Effector memory CD8-positive, alpha-beta T cell (primary cell): Measurements from ENCODE around the gene UBTD2.
"Not testable (repeated sequence)": the region's sequence is repeated elsewhere in the genome, so short reads cannot be mapped to it uniquely, and the experiment has no call there.

Source experiments
- ATAC-seq: fragments of 150-1000 bp; cut with Tn5 transposase; replicated peaks from 2 replicates; pipeline ENCODE4 v1.10.0; 2021; ENCODE audit warnings: mild to moderate bottlenecking, moderate library complexity
- DNase-seq, 3 experiments: peaks; one replicate each; pipeline ENCODE4 v3.0.0; 2021
- H3K27ac Mint-ChIP-seq, 2 donors: one replicate each; pipeline ENCODE4 v1.8.0; 2022; ENCODE audit warnings: mild to moderate bottlenecking in 2 of 2, mixed read lengths in 2 of 2, moderate library complexity in 2 of 2
- H3K27me3 Mint-ChIP-seq, 2 donors: one replicate each; pipeline ENCODE4 v1.8.0; 2022; ENCODE audit warnings: mixed read lengths in 2 of 2
- H3K36me3 Mint-ChIP-seq: one replicate; pipeline ENCODE4 v1.8.0; 2022; ENCODE audit warnings: mild to moderate bottlenecking, moderate library complexity, mixed read lengths; ENCODE audit not compliant: insufficient read depth
- H3K4me1 Mint-ChIP-seq, 2 donors: one replicate each; pipeline ENCODE4 v1.8.0; 2022; ENCODE audit warnings: low read depth in 2 of 2, mixed read lengths in 2 of 2
- H3K4me3 Mint-ChIP-seq, 2 donors: one replicate each; pipeline ENCODE4 v1.8.0; 2022; ENCODE audit warnings: mild to moderate bottlenecking in 2 of 2, mixed read lengths in 2 of 2, moderate library complexity in 2 of 2
- H3K9me3 Mint-ChIP-seq, 2 donors: one replicate each; pipeline ENCODE4 v1.8.0; 2022; ENCODE audit warnings: mixed read lengths in 2 of 2
- total RNA-seq, 9 experiments: gene quantifications; one replicate each; lab custom pipeline; 2026; lab: John Stamatoyannopoulos, UW

Gene UBTD2
- 0.67 to 21.9 (median 18.9) reads per million in 9 experiments for total RNA-seq

DNA sequence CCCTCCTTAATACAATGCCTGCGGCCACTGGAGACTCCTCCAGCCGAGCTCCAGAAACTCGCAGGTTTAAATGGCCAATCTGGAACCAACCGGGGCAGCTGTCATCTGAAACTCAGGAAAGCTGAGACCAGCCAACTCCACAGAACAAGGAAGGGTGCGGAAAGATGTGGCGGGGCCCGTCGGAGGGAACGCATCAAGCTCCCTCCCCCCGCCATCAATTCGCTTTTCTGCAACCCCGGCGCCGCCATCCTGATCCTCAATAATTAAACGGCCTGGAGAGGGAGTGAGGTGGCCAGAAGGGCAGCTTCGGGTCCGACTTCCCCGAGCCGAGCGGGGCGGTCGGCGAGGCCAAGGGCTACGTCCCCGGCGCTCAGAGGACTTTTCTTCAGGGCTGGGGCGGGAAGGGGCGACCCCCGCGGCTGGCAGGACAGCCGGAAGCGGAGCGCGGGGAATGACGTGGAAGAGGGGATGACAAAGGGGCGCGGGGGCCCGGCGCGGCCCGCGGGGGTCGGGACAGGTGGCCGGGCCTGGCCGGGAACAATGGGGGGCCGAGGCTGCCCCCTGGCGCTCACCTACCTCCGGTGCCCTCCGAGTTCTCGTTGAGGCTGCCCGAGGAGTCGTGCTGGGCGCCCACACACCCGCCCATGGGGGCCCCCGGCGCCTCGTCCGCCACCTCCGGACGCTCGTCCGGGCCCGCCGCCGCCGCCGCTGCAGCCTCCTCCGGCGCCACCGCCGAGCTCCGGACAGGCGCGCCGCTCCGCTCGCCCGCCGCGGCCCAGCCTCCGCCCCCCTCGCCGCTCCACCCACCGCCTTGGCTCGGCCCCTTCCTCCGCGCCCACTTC is at the start of gene UBTD2:
Gene UBTD2 (minus strand): TSS at position 745 of the 842 bp plus-strand sequence. CDS start 99 bp downstream, at position 646.
- DNase-seq (peak; percentile 68 to 70 (median 70)), ATAC-seq (peak; percentile 88)
- Mint-ChIP-seq H3K27ac (peak within 1 kb of the TSS; percentile 84 to 88), H3K4me3 (peak within 1 kb of the TSS; percentile 87 to 90), H3K36me3 (peaks cover 8% of the 10 kb centered on the region), H3K27me3 (no peaks in the 10 kb centered on the region), H3K4me1 (peaks cover 13 to 16% of the 10 kb centered on the region in 2 donors), H3K9me3 (no peaks in the 10 kb centered on the region)

DNA sequence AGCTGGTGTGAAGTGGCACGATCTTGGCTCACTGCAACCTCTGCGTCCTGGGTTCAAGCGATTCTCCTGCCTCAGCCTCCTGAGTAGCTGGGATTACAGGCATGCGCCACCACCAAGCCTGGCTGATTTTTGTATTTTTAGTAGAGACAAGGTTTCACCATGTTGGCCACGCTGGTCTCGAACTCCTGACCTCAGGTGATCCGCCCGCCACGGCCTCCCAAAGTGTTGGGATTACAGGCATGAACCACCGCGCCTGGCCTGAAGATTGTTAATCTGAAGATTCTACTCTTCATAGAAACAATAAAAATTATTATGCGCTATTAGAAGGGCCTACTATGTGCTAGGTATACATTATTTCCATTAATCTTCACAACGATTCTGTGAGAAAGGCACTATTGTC is 43.3 kb upstream of the UBTD2 start:
- H3K4me1 Mint-ChIP-seq, H3K9me3 Mint-ChIP-seq, H3K36me3 Mint-ChIP-seq, H3K27ac Mint-ChIP-seq, H3K4me3 Mint-ChIP-seq, ATAC-seq, DNase-seq: not testable (repeated sequence)
- H3K27me3 Mint-ChIP-seq = peaks cover 6 to 20% of the 10 kb centered on the region in 2 donors

- DNase-seq = no peak
- H3K36me3 Mint-ChIP-seq = no peaks in the 10 kb centered on the region
Observed at GRCh38 chr5:172325452-172325851, 41.9 kb upstream of the UBTD2 start.

DNA sequence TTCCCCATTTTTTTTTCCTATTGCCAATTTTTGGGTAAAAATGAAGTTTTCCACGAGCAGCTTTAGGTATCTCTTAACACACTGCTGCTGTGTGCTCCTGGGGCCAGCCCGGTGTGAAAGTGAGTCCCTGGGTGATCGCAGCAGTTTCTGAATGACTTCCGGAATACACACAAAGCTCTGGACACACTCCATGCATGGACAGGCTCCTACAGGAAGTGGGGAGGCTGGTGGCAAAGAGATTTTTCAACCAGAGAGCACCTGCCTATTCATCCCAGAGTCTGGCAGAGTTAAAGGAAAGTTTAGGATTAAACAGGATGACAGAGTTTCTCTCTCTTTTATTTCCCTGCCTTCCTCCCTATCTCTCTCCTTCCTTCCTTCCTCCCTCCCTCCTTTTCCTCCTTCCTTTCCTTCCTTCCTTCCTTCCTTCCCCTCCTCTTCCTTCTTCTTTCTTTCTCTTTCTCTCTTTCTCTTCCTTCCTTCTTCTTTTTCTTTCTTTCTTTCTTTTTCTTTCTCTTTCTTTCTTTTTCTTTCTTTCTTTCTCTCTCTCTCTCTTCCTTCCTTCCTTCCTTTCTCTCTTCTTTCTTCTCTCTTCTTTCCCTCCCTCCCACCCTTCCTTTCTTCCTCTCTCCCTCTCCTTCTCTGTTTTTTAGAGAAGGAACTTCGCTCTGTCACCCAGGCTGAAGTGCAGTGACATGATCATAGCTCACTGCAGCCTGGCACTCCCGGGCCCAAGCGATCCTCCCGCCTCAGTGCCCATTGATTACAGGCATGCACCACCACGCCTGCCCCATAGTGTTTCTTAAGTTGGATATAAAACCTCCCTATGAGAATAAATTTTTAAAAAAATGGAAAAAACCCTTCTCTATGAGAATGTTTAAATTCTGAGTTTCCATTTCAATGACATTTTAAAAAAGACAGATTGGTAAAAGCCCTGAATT is 38.7 kb upstream of the UBTD2 start:
- no peaks in the 10 kb centered on the region for H3K4me1 Mint-ChIP-seq
- DNase-seq (no peak), ATAC-seq (no peak)
- H3K9me3 Mint-ChIP-seq = no peaks in the 10 kb centered on the region
- H3K27ac Mint-ChIP-seq = no peak overlapping the region
- no peak overlapping the region for H3K4me3 Mint-ChIP-seq
- peaks cover 0 to 10% of the 10 kb centered on the region in 2 donors for H3K27me3 Mint-ChIP-seq
- no peaks in the 10 kb centered on the region for H3K36me3 Mint-ChIP-seq

More at GRCh38 chr5:172325452-172325851, 41.9 kb upstream of the UBTD2 start:
- no peak overlapping the region for H3K27ac Mint-ChIP-seq
- H3K4me3 Mint-ChIP-seq = no peak overlapping the region
- ATAC-seq = no peak
- H3K9me3 Mint-ChIP-seq = no peaks in the 10 kb centered on the region
- no peaks in the 10 kb centered on the region for H3K4me1 Mint-ChIP-seq
- H3K27me3 Mint-ChIP-seq = peaks cover 0 to 10% of the 10 kb centered on the region in 2 donors

GRCh38 chr5:172321593-172321992 is 38.0 kb upstream of the UBTD2 start:
- Mint-ChIP-seq H3K27ac (no peak overlapping the region), H3K36me3 (no peaks in the 10 kb centered on the region), H3K4me3 (no peak overlapping the region), H3K27me3 (peaks cover 0 to 10% of the 10 kb centered on the region in 2 donors), H3K4me1 (no peaks in the 10 kb centered on the region), H3K9me3 (no peaks in the 10 kb centered on the region)
- DNase-seq (no peak), ATAC-seq (no peak)

DNA sequence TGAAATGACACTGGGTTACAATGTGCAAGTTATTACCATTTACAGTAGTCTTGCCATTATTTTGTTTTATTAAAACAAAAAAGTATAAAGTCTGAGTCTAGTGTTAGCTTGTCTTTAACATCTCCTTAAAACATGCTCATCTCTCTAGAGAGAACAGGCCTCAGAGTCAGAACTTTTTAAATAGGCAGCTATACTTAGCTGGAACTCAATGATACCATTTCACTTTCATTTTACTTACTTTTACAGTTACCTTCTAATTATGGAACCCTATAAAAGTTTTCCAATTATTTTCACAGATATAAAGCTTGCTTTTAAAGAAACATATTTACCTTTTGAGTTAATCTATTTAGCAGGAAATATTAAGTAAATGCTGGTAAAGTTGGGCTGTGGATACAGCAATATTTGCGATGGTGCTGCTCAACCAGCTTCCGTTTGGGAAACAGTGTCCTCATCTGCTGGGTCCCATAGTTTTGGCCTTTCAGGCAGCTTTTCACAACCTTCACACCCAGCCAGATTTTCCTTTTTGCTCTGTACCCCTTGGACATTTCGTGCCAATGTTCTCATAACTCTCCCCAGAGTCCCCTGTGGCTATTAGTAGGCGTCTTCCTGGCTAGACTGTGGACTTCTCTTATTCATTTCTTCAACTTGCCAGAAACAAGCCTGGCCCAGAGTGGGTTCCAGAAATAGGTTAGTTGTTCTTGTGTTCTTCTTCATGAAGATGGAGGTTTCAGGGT is 36.3 kb upstream of the UBTD2 start:
- Mint-ChIP-seq H3K9me3 (no peaks in the 10 kb centered on the region), H3K4me3 (no peak overlapping the region), H3K4me1 (no peaks in the 10 kb centered on the region), H3K36me3 (no peaks in the 10 kb centered on the region), H3K27me3 (peaks cover 0 to 5% of the 10 kb centered on the region in 2 donors), H3K27ac (no peak overlapping the region)
- DNase-seq = no peak
- ATAC-seq = no peak

DNA sequence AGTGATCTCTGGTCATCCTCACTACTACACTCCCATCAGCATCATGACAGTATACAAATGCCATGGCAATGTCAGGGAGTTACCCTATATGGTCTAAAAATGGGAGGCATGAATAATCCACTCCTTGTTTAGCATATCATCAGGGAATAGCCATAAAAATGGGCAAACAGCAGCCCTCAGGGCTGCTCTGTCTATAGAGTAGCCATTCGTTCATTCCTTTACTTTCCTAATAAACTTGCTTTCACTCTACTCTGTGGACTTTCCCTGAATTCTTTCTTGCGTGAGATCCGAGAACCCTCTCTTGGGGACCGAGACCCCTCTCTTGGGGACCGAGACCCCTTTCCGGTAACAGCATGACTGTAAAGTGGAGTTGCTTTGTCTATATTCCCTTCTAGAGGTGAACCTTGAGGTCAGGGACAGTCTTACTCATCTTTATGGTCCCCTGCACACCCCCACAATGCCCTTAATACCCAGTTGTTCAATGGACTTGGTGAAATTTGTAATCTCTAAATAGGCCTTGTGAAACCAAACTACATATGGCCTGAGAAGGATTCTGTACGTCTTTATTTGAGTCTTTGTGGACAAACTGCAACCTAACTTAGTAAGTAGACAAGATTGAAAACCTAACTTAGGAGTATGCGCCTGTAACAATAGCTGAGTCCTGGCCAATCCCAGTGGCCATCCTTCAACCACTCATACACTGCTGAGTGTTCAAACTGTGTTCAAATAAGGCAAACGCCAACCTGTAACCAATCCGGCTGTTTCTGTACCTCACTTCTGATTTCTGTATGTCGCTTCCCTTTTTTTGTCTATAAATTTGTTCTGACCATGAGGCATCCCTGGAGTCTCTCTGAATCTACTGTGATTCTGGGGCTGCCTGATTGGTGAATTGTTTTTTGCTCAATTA is 32.3 kb upstream of the UBTD2 start:
- H3K9me3 Mint-ChIP-seq = no peaks in the 10 kb centered on the region
- DNase-seq (no peak), ATAC-seq (no peak)
- H3K4me1 Mint-ChIP-seq = no peaks in the 10 kb centered on the region
- H3K27ac Mint-ChIP-seq = no peak overlapping the region
- H3K27me3 Mint-ChIP-seq = peaks cover 0 to 11% of the 10 kb centered on the region in 2 donors
- H3K36me3 Mint-ChIP-seq = no peaks in the 10 kb centered on the region
- H3K4me3 Mint-ChIP-seq = no peak overlapping the region

- no peak for ATAC-seq
Observed at GRCh38 chr5:172313915-172314314, 30.4 kb upstream of the UBTD2 start.

DNA sequence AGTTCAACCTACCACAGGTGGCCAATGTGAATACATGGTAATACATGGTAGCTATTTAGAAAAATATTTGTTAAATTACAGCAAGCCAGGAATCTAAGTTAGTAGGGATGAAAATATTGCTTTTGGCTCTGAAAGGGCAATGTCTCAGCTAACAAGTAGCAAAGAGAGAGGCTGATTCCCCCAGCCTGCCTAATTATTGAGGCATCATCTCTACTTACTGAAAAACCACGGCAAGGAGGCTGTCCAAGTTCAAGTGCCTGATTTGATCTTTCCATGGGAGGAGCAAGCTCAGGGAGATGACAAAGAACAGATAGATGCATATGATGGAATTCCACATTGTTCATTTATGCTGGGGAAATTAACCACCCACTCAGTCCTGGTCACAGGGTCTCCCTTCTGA is 28.7 kb upstream of the UBTD2 start:
- DNase-seq = no peak
- Mint-ChIP-seq H3K27ac (no peak overlapping the region), H3K27me3 (peaks cover 5 to 33% of the 10 kb centered on the region in 2 donors), H3K4me3 (no peak overlapping the region), H3K4me1 (no peaks in the 10 kb centered on the region), H3K9me3 (no peaks in the 10 kb centered on the region), H3K36me3 (no peaks in the 10 kb centered on the region)
- no peak for ATAC-seq

More at GRCh38 chr5:172313915-172314314, 30.4 kb upstream of the UBTD2 start:
- no peak overlapping the region for H3K4me3 Mint-ChIP-seq
- H3K27ac Mint-ChIP-seq = no peak overlapping the region
- peaks cover 0 to 21% of the 10 kb centered on the region in 2 donors for H3K27me3 Mint-ChIP-seq
- no peak for DNase-seq
- H3K36me3 Mint-ChIP-seq = no peaks in the 10 kb centered on the region
- H3K9me3 Mint-ChIP-seq = no peaks in the 10 kb centered on the region
- no peaks in the 10 kb centered on the region for H3K4me1 Mint-ChIP-seq

GRCh38 chr5:172311605-172312004 is 28.0 kb upstream of the UBTD2 start:
- Mint-ChIP-seq H3K9me3 (no peaks in the 10 kb centered on the region), H3K27me3 (peaks cover 9 to 36% of the 10 kb centered on the region in 2 donors), H3K4me3 (no peak overlapping the region), H3K36me3 (no peaks in the 10 kb centered on the region), H3K27ac (no peak overlapping the region), H3K4me1 (no peaks in the 10 kb centered on the region)
- DNase-seq = no peak
- ATAC-seq = no peak

GRCh38 chr5:172311026-172311425 is 27.5 kb upstream of the UBTD2 start:
- H3K4me1 Mint-ChIP-seq = no peaks in the 10 kb centered on the region
- H3K27ac Mint-ChIP-seq = no peak overlapping the region
- H3K27me3 Mint-ChIP-seq = peaks cover 9 to 36% of the 10 kb centered on the region in 2 donors
- H3K36me3 Mint-ChIP-seq = no peaks in the 10 kb centered on the region
- no peaks in the 10 kb centered on the region for H3K9me3 Mint-ChIP-seq
- no peak for DNase-seq
- no peak overlapping the region for H3K4me3 Mint-ChIP-seq
- no peak for ATAC-seq

DNA sequence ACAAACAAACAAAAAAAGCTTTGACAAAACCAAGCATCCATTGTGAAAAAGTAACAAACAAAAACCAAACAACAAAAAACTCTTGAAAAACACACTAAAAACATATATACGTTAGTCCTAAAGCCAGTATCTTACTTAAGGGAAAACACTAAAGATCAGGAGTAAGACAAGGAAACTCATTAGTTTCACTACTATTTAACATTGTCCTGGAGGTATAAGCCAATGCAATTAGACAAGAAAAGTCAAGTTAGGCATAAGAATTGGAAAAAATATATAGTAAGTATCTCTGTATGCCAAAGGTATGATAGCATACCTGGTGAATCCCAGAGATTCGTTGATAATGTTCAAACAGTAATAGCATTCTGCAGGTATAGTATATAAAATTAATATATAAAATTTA is 21.8 kb upstream of the UBTD2 start:
- no peaks in the 10 kb centered on the region for H3K9me3 Mint-ChIP-seq
- no peaks in the 10 kb centered on the region for H3K4me1 Mint-ChIP-seq
- ATAC-seq (no peak), DNase-seq (no peak)
- no peaks in the 10 kb centered on the region for H3K36me3 Mint-ChIP-seq
- H3K27me3 Mint-ChIP-seq = peaks cover 31 to 44% of the 10 kb centered on the region in 2 donors
- no peak overlapping the region for H3K27ac Mint-ChIP-seq
- no peak overlapping the region for H3K4me3 Mint-ChIP-seq
